NCI-H128 (cell line): ENCODE measurements around the gene NOMO2.
"Not testable (repeated sequence)": the region's sequence is repeated elsewhere in the genome, so short reads cannot be mapped to it uniquely, and the experiment has no call there.

ENCODE experiments used
- DNase-seq: peaks from one replicate; lab custom pipeline; 2025; ENCODE audit not compliant: unreplicated experiment; lab: John Stamatoyannopoulos, UW

Gene NOMO2

GRCh38 chr16:18521445-18522181, 40.3 kb downstream of the NOMO2 start:
- DNase-seq: not testable (repeated sequence)

DNA sequence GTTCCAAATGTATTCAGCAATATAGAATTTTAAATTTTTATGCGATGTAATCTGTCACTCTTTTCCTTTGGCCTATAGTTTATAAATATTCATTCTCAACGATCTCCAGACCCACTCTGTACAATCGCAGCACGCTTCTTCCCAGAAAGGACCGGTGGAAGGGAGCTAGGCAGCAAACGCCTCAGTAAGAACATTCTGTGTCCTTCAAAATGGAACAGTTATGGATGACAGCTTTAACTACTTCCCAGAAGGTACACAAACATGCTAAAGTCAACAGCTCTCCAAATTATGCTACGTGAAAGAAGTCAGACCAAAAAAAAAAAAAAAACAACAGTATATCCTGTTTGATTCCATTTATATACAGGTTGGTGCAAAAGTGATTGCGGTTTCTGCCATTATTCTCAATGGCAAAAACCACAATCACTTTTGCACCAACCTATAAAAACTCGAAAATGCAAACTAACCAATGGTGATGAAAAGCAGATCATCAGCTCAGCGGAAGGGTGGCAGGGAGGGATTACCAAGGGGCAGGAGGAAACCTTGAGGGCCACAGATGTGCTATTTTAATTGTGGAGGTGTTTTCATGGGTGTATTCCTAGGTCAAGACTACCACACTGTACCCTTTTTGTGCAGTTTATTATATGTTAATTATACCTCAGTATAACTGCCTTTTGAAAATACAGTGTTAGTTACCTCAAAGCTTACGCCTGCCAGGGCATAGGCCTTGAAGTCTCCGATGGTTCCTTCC, 43.2 kb downstream of the NOMO2 start:
- not testable (repeated sequence) for DNase-seq

- DNase-seq: not testable (repeated sequence)
These were observed 63.5 kb downstream of the NOMO2 start for GRCh38 chr16:18498430-18498829.

GRCh38 chr16:18497032-18497431, 64.9 kb downstream of the NOMO2 start:
- DNase-seq: not testable (repeated sequence)

DNA sequence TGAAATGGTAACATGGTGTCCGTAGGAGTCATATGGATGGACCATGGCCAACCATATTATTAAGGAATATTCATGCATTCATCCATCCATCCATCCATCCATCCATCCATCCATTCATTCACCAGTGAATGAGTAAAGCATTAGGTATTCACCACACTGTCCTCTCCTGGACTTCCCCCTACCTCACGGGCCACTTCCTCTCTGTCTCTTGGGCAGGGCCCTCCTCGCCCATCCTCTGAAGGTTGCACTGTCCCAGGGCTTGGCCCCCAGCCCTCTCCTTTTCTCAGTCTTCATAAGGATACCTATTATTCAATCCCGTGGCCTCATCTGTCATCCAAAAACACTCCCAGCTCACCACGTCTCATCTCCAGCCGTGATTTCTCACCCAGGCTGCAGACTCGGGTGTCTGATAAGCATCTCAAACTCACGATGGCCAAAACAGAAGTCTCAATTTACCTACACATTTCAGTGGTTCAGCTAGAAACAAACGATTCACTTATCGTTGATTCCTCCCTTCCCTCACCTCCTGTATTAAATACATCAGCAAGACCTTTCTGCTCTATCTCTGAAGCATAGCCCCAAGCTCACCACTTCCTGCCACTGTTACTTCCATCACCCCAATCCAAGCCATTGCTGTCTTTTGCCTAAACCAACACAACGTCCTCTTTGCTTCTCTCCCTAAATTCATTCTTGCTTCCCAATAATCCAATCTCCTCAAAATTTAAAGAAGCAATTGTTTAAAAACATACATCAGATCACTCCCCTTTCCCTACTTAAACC, 69.6 kb downstream of the NOMO2 start:
- DNase-seq: not testable (repeated sequence)

DNA sequence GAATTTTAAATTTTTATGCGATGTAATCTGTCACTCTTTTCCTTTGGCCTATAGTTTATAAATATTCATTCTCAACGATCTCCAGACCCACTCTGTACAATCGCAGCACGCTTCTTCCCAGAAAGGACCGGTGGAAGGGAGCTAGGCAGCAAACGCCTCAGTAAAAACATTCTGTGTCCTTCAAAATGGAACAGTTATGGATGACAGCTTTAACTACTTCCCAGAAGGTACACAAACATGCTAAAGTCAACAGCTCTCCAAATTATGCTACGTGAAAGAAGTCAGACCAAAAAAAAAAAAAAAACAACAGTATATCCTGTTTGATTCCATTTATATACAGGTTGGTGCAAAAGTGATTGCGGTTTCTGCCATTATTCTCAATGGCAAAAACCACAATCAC, 125.9 kb downstream of the NOMO2 start:
- DNase-seq: not testable (repeated sequence)

GRCh38 chr16:18415827-18416226, 146.1 kb downstream of the NOMO2 start:
- DNase-seq: not testable (repeated sequence)

GRCh38 chr16:18409532-18410293, 152.2 kb downstream of the NOMO2 start:
- not testable (repeated sequence) for DNase-seq

- not testable (repeated sequence) for DNase-seq
These were observed 159.8 kb downstream of the NOMO2 start for GRCh38 chr16:18401851-18402657.

GRCh38 chr16:18401159-18401558, 160.7 kb downstream of the NOMO2 start:
- not testable (repeated sequence) for DNase-seq

DNA sequence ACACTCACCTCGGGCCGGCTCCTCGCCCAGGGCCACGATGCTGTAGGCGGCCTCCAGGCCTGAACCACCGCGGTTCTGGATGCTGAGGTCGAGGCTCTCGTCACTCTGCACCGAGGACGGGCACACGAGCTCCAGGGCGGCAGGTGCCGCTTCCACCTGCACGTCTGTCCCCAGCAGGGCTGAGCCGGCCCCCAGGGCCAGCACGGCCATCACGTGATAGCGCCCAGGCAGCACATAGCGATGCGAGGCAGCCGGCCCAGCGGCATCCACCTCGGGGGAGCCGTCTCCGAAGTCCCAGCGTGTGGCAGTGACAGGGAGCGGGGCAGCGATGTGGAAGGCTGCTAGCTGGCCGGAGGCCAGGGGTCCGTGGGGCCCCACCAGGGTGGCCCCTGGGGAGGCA, 167.5 kb downstream of the NOMO2 start:
- DNase-seq: not testable (repeated sequence)

DNA sequence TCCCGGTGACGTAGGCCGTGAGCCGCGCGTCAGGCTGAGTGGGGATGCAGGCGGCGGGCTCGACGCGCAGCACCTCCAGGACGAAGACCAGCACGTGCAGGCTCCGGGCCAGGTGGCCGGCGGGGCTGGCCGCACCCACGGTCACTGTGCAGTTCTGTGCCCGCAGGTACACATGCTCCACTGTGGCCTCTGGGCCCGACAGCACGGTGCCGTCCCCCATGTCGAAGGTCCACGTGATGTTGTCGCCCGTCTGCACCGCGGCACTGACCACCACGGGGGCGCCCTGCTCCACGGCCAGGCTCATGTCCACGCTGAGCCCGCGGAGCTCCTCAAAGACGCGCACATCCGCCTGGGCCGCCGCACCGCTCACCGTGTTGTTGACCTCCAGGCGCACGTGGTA, 174.1 kb downstream of the NOMO2 start:
- DNase-seq: not testable (repeated sequence)

- not testable (repeated sequence) for DNase-seq
These were observed 175.4 kb downstream of the NOMO2 start for GRCh38 chr16:18386517-18386916.

- DNase-seq: not testable (repeated sequence)
These were observed 176.6 kb downstream of the NOMO2 start for GRCh38 chr16:18385285-18385684.

- DNase-seq: not testable (repeated sequence)
These were observed 177.0 kb downstream of the NOMO2 start for GRCh38 chr16:18384869-18385268.

DNA sequence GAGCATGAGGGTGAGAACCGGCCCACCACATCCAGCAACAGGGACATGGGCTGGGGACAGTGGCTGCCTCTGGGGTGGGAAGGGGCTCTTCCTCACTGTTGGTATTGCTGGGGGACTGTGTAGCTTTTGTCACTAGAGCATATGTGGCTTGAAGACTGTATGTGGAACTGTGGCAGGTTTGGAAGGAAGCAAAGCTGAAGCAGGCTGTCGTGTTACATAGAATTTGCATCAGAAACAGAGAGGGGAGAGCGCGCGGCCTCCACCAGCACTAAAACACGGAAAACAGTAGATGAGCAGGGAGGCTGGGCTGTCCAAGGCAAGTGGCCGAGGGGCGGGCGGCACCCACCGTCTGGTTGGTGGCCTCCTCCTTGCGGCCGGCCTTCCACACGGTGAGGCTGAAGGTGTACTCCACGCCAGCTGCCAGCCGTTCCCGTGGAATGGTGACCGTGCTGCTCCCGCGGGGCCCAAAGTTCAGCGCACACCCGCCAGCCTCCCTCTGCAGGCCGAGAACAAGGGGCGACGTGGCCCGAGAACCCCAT, 177.7 kb downstream of the NOMO2 start:
- DNase-seq: not testable (repeated sequence)

- DNase-seq: not testable (repeated sequence)
These were observed 179.2 kb downstream of the NOMO2 start for GRCh38 chr16:18382696-18383095.
